Activated T-helper 2 cell treated with anti-CD3 and anti-CD28 coated beads, Interferon-gamma antibody, Interleukin-2, Interleukin-4, amounts not matched to agents 10 μg/mL and 5 μg/mL and 100 μg/mL, durations not matched to agents 14 hours and 24 hours and 36 hours (primary cell): ENCODE data around the gene SP4. TPM values are rescaled to one million over a fixed set of nuclear protein-coding genes. Genes with fewer than 3 reads are reported as not detected.

Source experiments
- DNase-seq: peaks from one replicate; pipeline ENCODE4 v3.0.0; 2021; ENCODE audit warnings: low spot score
- H3K27ac Mint-ChIP-seq: one replicate; pipeline ENCODE4 v1.8.0; 2021; ENCODE audit warnings: mixed read lengths
- H3K27me3 Mint-ChIP-seq: one replicate; pipeline ENCODE4 v1.8.0; 2021; ENCODE audit warnings: low read depth, mixed read lengths
- H3K36me3 Mint-ChIP-seq: one replicate; pipeline ENCODE4 v1.8.0; 2021; ENCODE audit warnings: low read depth, mixed read lengths
- H3K4me1 Mint-ChIP-seq: one replicate; pipeline ENCODE4 v1.8.0; 2021; ENCODE audit warnings: low read depth, mixed read lengths
- H3K4me3 Mint-ChIP-seq: one replicate; pipeline ENCODE4 v1.8.0; 2021; ENCODE audit warnings: low read depth, mild to moderate bottlenecking, moderate library complexity, mixed read lengths
- H3K9me3 Mint-ChIP-seq: one replicate; pipeline ENCODE4 v1.8.0; 2021; ENCODE audit warnings: mixed read lengths
- intact Hi-C: fragments of 100-400 bp; cut with micrococcal nuclease; formaldehyde crosslinking; loops from one replicate; pipeline ENCODE4 v1.15.1; 2023
- total RNA-seq: library from RNA; stranded (reverse); gene quantifications from 2 replicates; pipeline ENCODE4 v1.2.3, GENCODE V29; 2022

The SP4 gene
- 17.9 and 19.2 TPM in 2 replicates for total RNA-seq

GRCh38 chr7:21427871-21428658 is at the start of gene SP4:
Gene SP4, plus strand, starts transcription at chr7:21428083. Its CDS starts 169 bp downstream, at chr7:21428252.
- Mint-ChIP-seq H3K4me3 (peak within 1 kb of the TSS; percentile 100), H3K4me1 (peaks cover 48% of the 10 kb centered on the region), H3K36me3 (peaks cover 35% of the 10 kb centered on the region), H3K9me3 (no peaks in the 10 kb centered on the region), H3K27ac (peak within 1 kb of the TSS; percentile 100), H3K27me3 (no peaks in the 10 kb centered on the region)
- intact Hi-C loops = loop anchor here (1.0 to 5.0 kb wide), 6 partner anchors 46 to 519 kb away; partner anchors contain the start of gene CDCA7L
- DNase-seq = peak; percentile 97

GRCh38 chr7:21383227-21384220 is 44.4 kb upstream of the SP4 start:
- Mint-ChIP-seq H3K9me3 (peaks cover 10% of the 10 kb centered on the region), H3K4me1 (peaks cover 35% of the 10 kb centered on the region), H3K27ac (peak overlapping the region; percentile 64), H3K4me3 (peak overlapping the region; percentile 51), H3K36me3 (peaks cover 9% of the 10 kb centered on the region), H3K27me3 (peaks cover 2% of the 10 kb centered on the region)
- no peak for DNase-seq
- intact Hi-C loops = loop anchor here (1.0 to 5.0 kb wide), 4 partner anchors 17 to 44 kb away; partner anchors contain the start of gene SP4

- intact Hi-C loops = no loop called here
- no peak for DNase-seq
Measured at GRCh38 chr7:21393937-21394336, 33.9 kb upstream of the SP4 start.

GRCh38 chr7:21401944-21402343 is 25.9 kb upstream of the SP4 start:
- DNase-seq = no peak
- no peak overlapping the region for H3K4me3 Mint-ChIP-seq
- peaks cover 10% of the 10 kb centered on the region for H3K27me3 Mint-ChIP-seq
- peaks cover 31% of the 10 kb centered on the region for H3K9me3 Mint-ChIP-seq
- intact Hi-C loops = no loop called here
- H3K4me1 Mint-ChIP-seq = no peaks in the 10 kb centered on the region
- peaks cover 15% of the 10 kb centered on the region for H3K36me3 Mint-ChIP-seq
- H3K27ac Mint-ChIP-seq = no peak overlapping the region

More at GRCh38 chr7:21393937-21394336, 33.9 kb upstream of the SP4 start:
- Mint-ChIP-seq H3K9me3 (no peaks in the 10 kb centered on the region), H3K4me3 (no peak overlapping the region), H3K36me3 (peaks cover 4% of the 10 kb centered on the region), H3K27me3 (peaks cover 10% of the 10 kb centered on the region), H3K27ac (no peak overlapping the region), H3K4me1 (no peaks in the 10 kb centered on the region)

GRCh38 chr7:21407796-21408480 is 19.9 kb upstream of the SP4 start:
- intact Hi-C loops = no loop called here
- Mint-ChIP-seq H3K4me1 (peaks cover 23% of the 10 kb centered on the region), H3K9me3 (peaks cover 13% of the 10 kb centered on the region), H3K4me3 (no peak overlapping the region), H3K27ac (no peak overlapping the region), H3K36me3 (peaks cover 12% of the 10 kb centered on the region), H3K27me3 (peaks cover 10% of the 10 kb centered on the region)
- no peak for DNase-seq

GRCh38 chr7:21408481-21408820 is 19.4 kb upstream of the SP4 start:
- no peak for DNase-seq
- intact Hi-C loops = no loop called here
- no peak overlapping the region for H3K27ac Mint-ChIP-seq
- peaks cover 12% of the 10 kb centered on the region for H3K36me3 Mint-ChIP-seq
- peaks cover 28% of the 10 kb centered on the region for H3K4me1 Mint-ChIP-seq
- no peak overlapping the region for H3K4me3 Mint-ChIP-seq
- H3K27me3 Mint-ChIP-seq = peaks cover 10% of the 10 kb centered on the region
- peaks cover 12% of the 10 kb centered on the region for H3K9me3 Mint-ChIP-seq

DNA sequence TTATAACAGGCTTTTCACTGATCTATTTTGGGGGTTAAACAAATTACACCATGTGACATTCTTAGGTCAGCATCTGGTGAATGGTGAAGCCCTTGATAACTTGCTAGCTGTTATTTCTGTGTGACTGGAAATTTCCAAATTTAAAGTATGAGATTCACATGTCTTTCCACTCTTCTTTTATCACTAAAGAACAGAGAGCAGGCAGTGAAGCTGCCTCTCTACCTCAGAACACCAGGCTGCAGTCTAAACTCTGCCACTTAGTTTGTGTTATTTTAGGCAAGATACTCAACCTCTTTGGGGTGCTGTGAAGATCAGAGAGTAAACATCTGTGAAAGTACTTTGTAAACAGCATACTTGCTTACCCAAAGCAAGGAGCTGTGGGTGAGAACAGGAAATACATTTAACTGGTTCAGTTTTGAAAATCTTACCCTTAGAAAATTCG is 15.5 kb upstream of the SP4 start:
- Mint-ChIP-seq H3K9me3 (peaks cover 8% of the 10 kb centered on the region), H3K4me3 (no peak overlapping the region), H3K27me3 (peaks cover 4% of the 10 kb centered on the region), H3K4me1 (peaks cover 39% of the 10 kb centered on the region), H3K36me3 (peaks cover 10% of the 10 kb centered on the region), H3K27ac (peak overlapping the region; percentile 6)
- intact Hi-C loops = no loop called here
- DNase-seq = no peak

- Mint-ChIP-seq H3K27ac (peak overlapping the region; percentile 51), H3K9me3 (peaks cover 4% of the 10 kb centered on the region), H3K4me1 (peaks cover 39% of the 10 kb centered on the region), H3K4me3 (no peak overlapping the region), H3K27me3 (no peaks in the 10 kb centered on the region), H3K36me3 (peaks cover 5% of the 10 kb centered on the region)
- DNase-seq = no peak
- intact Hi-C loops = no loop called here
Measured at GRCh38 chr7:21412957-21413356, 14.9 kb upstream of the SP4 start.

DNA sequence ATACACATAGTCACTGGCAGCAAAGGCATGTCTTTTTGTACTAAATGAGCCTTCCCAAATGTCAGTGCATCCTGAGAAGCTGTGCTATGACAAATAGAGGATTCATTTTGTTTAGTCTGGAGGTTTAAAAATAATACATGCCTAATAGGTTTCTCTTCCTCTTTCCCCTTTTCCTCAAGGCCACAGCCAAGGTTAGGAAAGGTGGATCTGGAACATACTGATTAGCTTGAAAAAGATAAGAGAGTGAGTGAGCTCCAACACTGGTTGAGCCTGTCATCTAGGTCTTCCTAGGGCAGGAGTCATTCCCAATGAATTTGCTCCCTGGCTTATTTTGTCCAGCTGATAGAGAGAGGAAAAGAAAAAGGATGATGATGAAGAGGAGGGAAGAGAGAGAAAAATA is 14.4 kb upstream of the SP4 start:
- DNase-seq = no peak
- no peaks in the 10 kb centered on the region for H3K27me3 Mint-ChIP-seq
- H3K4me1 Mint-ChIP-seq = peaks cover 36% of the 10 kb centered on the region
- H3K36me3 Mint-ChIP-seq = peaks cover 5% of the 10 kb centered on the region
- intact Hi-C loops = no loop called here
- H3K9me3 Mint-ChIP-seq = peaks cover 4% of the 10 kb centered on the region
- H3K4me3 Mint-ChIP-seq = no peak overlapping the region
- H3K27ac Mint-ChIP-seq = no peak overlapping the region

DNA sequence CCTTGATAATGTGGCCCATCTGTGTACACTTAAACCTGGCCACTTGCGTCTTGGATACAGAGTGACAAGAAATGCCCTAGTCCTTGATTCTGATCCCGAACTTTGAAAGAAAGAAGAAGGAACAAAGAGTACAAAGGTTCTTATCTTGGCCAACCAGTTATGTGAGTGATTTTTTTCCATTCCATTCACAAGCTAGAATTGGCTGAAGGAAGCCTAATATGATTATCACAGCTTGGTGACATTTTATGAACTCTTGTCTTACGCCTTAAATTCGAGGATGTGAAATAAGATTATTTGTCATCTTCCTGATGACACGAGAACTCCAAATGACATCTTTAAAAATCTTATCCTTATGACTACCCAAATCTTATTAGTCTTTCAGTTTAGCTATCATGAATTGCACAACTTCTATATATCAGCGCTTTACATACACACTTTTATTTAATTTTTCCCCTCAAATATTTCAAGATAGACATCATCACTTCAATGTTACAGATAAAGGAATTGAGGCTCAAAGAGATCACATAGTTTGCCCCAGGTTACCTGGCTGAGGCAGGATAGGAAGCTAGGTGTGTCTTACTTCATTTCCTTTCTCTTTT is 13.0 kb upstream of the SP4 start:
- Mint-ChIP-seq H3K27me3 (no peaks in the 10 kb centered on the region), H3K27ac (no peak overlapping the region), H3K9me3 (peaks cover 4% of the 10 kb centered on the region), H3K4me3 (no peak overlapping the region), H3K4me1 (peaks cover 36% of the 10 kb centered on the region), H3K36me3 (peaks cover 5% of the 10 kb centered on the region)
- intact Hi-C loops = no loop called here
- no peak for DNase-seq

GRCh38 chr7:21417647-21418046 is 10.2 kb upstream of the SP4 start:
- intact Hi-C loops = no loop called here
- Mint-ChIP-seq H3K4me3 (no peak overlapping the region), H3K9me3 (peaks cover 4% of the 10 kb centered on the region), H3K4me1 (peaks cover 25% of the 10 kb centered on the region), H3K27ac (no peak overlapping the region), H3K36me3 (peaks cover 5% of the 10 kb centered on the region), H3K27me3 (no peaks in the 10 kb centered on the region)
- DNase-seq = no peak

- Mint-ChIP-seq H3K9me3 (no peaks in the 10 kb centered on the region), H3K36me3 (no peaks in the 10 kb centered on the region)
- intact Hi-C loops = no loop called here
Measured at GRCh38 chr7:21422751-21423150, 5.1 kb upstream of the SP4 start.

More at GRCh38 chr7:21422751-21423150, 5.1 kb upstream of the SP4 start:
- DNase-seq = no peak
- H3K4me1 Mint-ChIP-seq = peaks cover 13% of the 10 kb centered on the region
- H3K27ac Mint-ChIP-seq = no peak overlapping the region
- H3K4me3 Mint-ChIP-seq = no peak overlapping the region
- H3K27me3 Mint-ChIP-seq = no peaks in the 10 kb centered on the region
